ENCODE data around the gene FAM184B. TPM values are rescaled to one million over a fixed set of nuclear protein-coding genes. Genes with fewer than 3 reads are reported as not detected.

FAM184B gene
- total RNA-seq, 1 experiment from 2014 or later = 0.09 TPM

GRCh38 chr4:17657090-17657489 is 124.3 kb downstream of the FAM184B start:
- no peak overlapping the region for H2BK120ac ChIP-seq (ENCODE audit: low read depth, low read length, poor library complexity, severe bottlenecking)
- no peak overlapping the region for H4K91ac ChIP-seq (ENCODE audit: insufficient read length, low read depth, low read length)
- H3K79me2 ChIP-seq (ENCODE audit: insufficient read depth, low read length) = no peaks in the 10 kb centered on the region
- H2BK5ac ChIP-seq (ENCODE audit: insufficient read length, low read length) = no peak overlapping the region
- no peak overlapping the region for H2BK12ac ChIP-seq (ENCODE audit: insufficient read length, low read depth, low read length)
- no peak for DNase-seq
- no peak overlapping the region for H4K8ac ChIP-seq (replicated peaks; ENCODE audit: insufficient read length, low read depth, low read length)
- H3K9me3 ChIP-seq (ENCODE audit: control insufficient read depth, low read depth, low read length) = no peaks in the 10 kb centered on the region
- H3K36me3 Mint-ChIP-seq (ENCODE audit: insufficient read depth in 1 of 3, low read depth in 3 of 3) = no peaks in the 10 kb centered on the region
- H3K4ac ChIP-seq (ENCODE audit: low read depth, low read length) = no peak overlapping the region
- no peak overlapping the region for H3K18ac ChIP-seq (ENCODE audit: insufficient read length, low read depth, low read length)
- H2AFZ ChIP-seq (ENCODE audit: low read length) = no peak overlapping the region
- H3K4me2 ChIP-seq (ENCODE audit: insufficient read depth, insufficient read length, low read length) = no peak overlapping the region
- no peak overlapping the region for H2BK15ac ChIP-seq (ENCODE audit: low read depth, low read length)
- H3K4me3 Mint-ChIP-seq = no peak overlapping the region
- H2BK20ac ChIP-seq (ENCODE audit: low read depth, low read length, poor library complexity, severe bottlenecking) = no peak overlapping the region
- H3K27me3 ChIP-seq (ENCODE audit: insufficient read depth, low read length) = no peaks in the 10 kb centered on the region; the same call in 1 of the 2 replicates
- no peak overlapping the region for H3K9ac ChIP-seq (ENCODE audit: extremely low read depth, insufficient read length, low read length)
- no peak overlapping the region for H3K23ac ChIP-seq (ENCODE audit: insufficient read length, low read depth, low read length)
- H3K79me1 ChIP-seq (ENCODE audit: insufficient read depth, low read depth, low read length, poor library complexity, severe bottlenecking) = no peaks in the 10 kb centered on the region
- H3T11ph ChIP-seq (ENCODE audit: low read length) = no peak overlapping the region
- WGBS (ENCODE audit: extremely low coverage, insufficient read length, low lambda C conversion rate) = no CpG with 5 or more reads among the region's 1 CpG
- H3K23me2 ChIP-seq (ENCODE audit: insufficient read length, low read depth, low read length, poor library complexity, severe bottlenecking) = no peaks in the 10 kb centered on the region
- H3K4me1 ChIP-seq (ENCODE audit: insufficient read depth, low read length) = no peaks in the 10 kb centered on the region
- H2AK5ac ChIP-seq (ENCODE audit: insufficient read length, low read length) = no peak overlapping the region
- H3K27ac ChIP-seq (ENCODE audit: insufficient read length, low read depth, low read length) = no peak overlapping the region
- peaks cover 1% of the 10 kb centered on the region for H3K27me3 Mint-ChIP-seq (ENCODE audit: low read depth)
- H3K9me3 Mint-ChIP-seq = no peaks in the 10 kb centered on the region; a peak in 2 of 5 replicates
- H4K5ac ChIP-seq (ENCODE audit: insufficient read length, low read depth, low read length) = no peak overlapping the region
- TF ChIP-seq CTCF (conservative IDR thresholded peaks at IDR 0.05) = no peak
- H3K56ac ChIP-seq (ENCODE audit: insufficient read length, low read depth, low read length) = no peak overlapping the region
- H3K14ac ChIP-seq (ENCODE audit: insufficient read depth, low read length) = no peak overlapping the region
- H3K27ac Mint-ChIP-seq = no peak overlapping the region
- H3K4me1 Mint-ChIP-seq = no peaks in the 10 kb centered on the region
- H4K20me1 ChIP-seq (ENCODE audit: control insufficient read depth, insufficient read depth, insufficient read length) = no peaks in the 10 kb centered on the region
